ENCODE results near the gene ZBTB22.
"Not testable (repeated sequence)": the region's sequence is repeated elsewhere in the genome, so short reads cannot be mapped to it uniquely, and the experiment has no call there.

Gene ZBTB22

GRCh38 chr6:33299237-33299944 is 18.2 kb downstream of the ZBTB22 start:
- DNase-seq = peak; percentile 87 to 92

GRCh38 chr6:33298773-33299236 is 18.7 kb downstream of the ZBTB22 start, which contains the start of gene RGL2:
TSS of gene RGL2 (minus strand) at chr6:33298942. CDS start at chr6:33298610, 332 bp downstream.
- DNase-seq = peak; percentile 80 to 85

- DNase-seq = peak; percentile 68 to 71
These were observed 19.4 kb downstream of the ZBTB22 start for GRCh38 chr6:33297956-33298772.

- peak; percentile 32 to 43 for DNase-seq
These were observed 20.1 kb downstream of the ZBTB22 start for GRCh38 chr6:33297406-33297955.

- no peak for DNase-seq
These were observed 20.6 kb downstream of the ZBTB22 start for GRCh38 chr6:33296797-33297405.

- DNase-seq = no peak
These were observed 21.7 kb downstream of the ZBTB22 start for GRCh38 chr6:33295621-33296369.

- DNase-seq = no peak
These were observed 23.3 kb downstream of the ZBTB22 start for GRCh38 chr6:33294086-33294823.

- no peak for DNase-seq
These were observed 24.4 kb downstream of the ZBTB22 start for GRCh38 chr6:33292996-33293682.

GRCh38 chr6:33290459-33290858 is 27.1 kb downstream of the ZBTB22 start:
- DNase-seq = peak in 1 of 2 experiments; percentile 13

GRCh38 chr6:33289784-33290315 is 27.7 kb downstream of the ZBTB22 start:
- DNase-seq = no peak

- peak; percentile 98 for DNase-seq
These were observed 28.4 kb downstream of the ZBTB22 start, which contains the start of the genes PFDN6 and WDR46 for GRCh38 chr6:33288921-33289783. TSS of gene PFDN6 (plus strand) at chr6:33289601. CDS start at chr6:33289857, 256 bp downstream. TSS of gene WDR46 (minus strand) at chr6:33289239. CDS start at chr6:33289170, 69 bp downstream.

- no peak for DNase-seq
These were observed 29.2 kb downstream of the ZBTB22 start for GRCh38 chr6:33288141-33288920.

GRCh38 chr6:33286946-33287914 is 30.3 kb downstream of the ZBTB22 start:
- no peak for DNase-seq

- not testable (repeated sequence) for DNase-seq
These were observed 32.3 kb downstream of the ZBTB22 start for GRCh38 chr6:33285214-33285613.

GRCh38 chr6:33280539-33280938 is 37.0 kb downstream of the ZBTB22 start:
- no peak for DNase-seq

GRCh38 chr6:33279971-33280511 is 37.5 kb downstream of the ZBTB22 start:
- peak; percentile 74 to 75 for DNase-seq

- no peak for DNase-seq
These were observed 38.3 kb downstream of the ZBTB22 start for GRCh38 chr6:33279257-33279695.
